Midbrain (tissue), 1 donor: Measurements from ENCODE around the gene ADAMTSL5.
"Not testable (repeated sequence)": the region's sequence is repeated elsewhere in the genome, so short reads cannot be mapped to it uniquely, and the experiment has no call there.

Source experiments
- DNase-seq: peaks from one replicate; lab custom pipeline; 2025; lab: John Stamatoyannopoulos, UW

The ADAMTSL5 gene

DNA sequence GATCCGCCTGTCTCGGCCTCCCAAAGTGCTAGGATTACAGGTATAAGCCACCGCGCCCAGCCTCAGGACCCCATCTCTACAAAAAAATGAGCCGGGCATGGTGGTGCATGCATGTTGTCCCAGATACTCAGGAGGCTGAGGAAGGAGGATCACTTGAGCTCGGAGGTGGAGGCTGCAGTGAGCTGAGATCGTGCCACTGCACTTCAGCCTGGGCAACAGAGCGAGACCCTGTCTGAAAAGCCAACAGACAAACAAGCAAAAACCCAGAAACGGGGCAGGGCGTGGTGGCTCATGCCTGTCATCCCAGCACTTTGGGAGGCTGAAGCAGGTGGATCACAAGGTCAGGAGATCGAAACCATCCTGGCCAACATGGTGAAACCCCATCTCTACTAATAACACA is 18.0 kb upstream of the ADAMTSL5 start:
- DNase-seq, result not testable (repeated sequence)

- no peak for DNase-seq
These were observed 16.6 kb upstream of the ADAMTSL5 start for GRCh38 chr19:1529430-1529816.

DNA sequence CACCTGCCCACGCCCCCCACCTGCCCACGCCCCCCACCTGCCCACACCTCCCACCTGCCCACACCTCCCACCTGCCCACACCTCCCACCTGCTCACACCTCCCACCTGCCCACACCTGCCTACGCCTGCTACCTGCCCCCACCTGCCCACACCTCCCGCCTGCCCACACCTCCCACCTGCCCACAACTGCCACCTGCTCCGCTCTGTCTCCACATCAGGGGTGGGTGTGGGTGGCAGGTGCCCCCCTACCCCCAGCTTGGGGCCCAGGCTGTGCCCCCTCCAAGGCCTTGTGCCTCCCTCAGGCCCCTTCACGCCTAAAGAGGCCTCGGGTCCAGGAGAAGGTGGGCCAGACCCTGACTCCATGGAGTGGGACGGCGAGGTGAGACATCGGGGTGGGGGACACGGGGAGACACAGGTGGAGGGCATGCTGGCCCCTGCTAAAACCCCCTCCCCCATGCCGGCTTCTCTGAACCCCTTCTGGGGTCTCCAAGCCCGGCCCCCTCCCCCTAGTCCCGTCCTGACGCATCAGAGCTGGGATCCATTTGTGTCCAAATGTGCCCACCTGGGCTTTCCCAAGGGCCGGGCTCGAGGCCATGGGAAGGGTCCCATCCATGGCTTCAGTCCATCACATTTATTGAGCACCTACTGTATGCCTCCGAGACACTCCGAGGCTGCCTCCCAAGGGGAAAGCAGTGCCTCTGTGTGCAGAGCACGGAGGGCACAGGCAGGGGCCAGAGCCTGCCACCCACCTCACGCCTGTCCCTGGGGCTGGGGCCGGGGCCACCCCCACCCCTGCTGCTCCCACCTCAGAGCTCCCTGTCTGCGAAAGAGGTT is 16.0 kb upstream of the ADAMTSL5 start:
- no peak for DNase-seq

GRCh38 chr19:1527650-1528309 is 15.0 kb upstream of the ADAMTSL5 start:
- DNase-seq, result no peak

GRCh38 chr19:1526979-1527649 is 14.3 kb upstream of the ADAMTSL5 start:
- DNase-seq, result no peak

DNA sequence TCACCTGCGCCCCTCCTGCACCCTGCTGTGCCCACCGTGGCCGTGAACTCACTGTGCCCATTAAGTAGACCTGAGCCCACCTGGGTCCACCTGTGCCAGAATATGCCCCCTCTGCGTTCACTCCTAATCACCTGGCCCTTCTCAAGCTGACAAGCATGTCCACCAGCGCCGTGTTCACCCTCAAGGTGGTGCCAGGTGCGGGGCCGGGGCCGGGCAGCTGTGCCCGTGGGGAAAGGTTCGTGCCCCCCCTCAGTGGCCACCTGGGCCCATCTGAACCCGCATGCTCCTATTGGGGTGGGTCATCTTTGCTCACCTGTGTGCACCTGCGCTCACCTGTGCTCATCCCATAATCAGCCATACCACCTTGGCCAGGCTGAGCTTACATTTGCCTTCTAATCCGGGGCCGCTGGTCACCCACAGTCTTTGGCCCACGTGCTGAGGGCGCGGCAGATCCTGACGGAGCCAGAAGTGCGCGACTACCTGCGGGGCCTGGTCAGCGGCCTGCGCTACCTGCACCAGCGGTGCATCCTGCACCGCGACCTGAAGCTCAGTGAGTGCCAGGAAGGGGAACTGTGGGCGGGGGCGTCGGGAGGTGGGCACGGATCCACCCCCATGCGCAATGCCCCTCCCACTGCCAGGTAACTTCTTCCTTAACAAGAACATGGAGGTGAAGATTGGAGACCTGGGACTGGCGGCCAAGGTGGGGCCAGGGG is 13.4 kb upstream of the ADAMTSL5 start:
- DNase-seq, result no peak

GRCh38 chr19:1525343-1525742 is 12.5 kb upstream of the ADAMTSL5 start:
- no peak for DNase-seq

DNA sequence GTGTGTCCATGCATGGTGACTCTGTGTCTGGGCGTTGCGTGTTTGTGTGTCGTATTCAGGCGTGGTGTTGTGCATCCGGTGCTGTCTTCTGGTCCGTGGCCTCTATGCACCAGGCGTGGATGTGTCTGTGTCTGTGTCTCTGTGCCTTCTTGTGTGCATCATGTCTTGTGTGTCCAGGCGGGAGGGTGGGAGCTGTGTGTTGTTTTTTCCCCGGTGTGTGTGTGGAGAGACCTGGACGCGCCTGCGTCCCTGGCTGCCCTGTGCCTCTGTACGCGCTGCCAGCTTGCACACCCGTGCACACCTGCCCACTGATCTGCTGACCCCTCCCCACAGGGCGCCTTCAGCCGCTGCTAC is 12.1 kb upstream of the ADAMTSL5 start:
- no peak for DNase-seq

DNA sequence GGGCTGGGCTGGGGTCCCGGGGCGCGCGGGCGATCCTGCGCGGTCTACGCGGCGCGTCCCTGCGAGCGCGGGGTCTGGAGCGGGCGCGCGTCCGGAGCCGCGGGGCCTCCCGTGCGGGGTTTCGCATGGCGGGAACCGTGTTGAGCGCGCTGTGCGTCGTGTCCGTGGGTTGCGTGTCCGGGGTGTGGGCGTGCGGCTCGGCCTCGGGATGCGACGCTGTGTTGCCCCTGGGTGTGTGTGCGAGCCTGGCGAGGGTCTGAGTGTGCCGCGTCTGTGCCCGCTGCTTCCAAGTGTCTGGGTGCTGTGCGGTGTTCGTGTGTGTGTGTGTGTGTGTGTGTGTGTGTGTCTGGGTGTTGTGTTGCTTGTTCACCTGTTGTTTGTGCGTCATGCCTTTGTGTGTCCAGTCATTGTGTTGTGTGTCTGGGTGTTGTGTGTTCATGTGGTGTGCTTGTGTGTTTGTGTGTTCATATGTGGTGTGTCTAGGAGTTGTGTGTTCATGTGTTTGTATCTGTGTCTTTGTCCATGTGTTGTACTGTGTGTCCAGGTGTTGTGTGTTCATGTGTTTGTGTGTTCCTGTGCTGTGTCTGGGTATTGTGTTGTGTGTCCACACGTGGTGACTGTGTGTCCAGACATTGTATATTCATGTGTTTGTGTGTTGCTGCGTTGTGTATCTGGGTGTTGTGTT is 11.6 kb upstream of the ADAMTSL5 start:
- DNase-seq, result no peak

GRCh38 chr19:1523412-1524286 is 10.8 kb upstream of the ADAMTSL5 start, which contains the start of gene PLK5:
PLK5 (plus strand) TSS chr19:1524077; CDS start chr19:1526997, 2,920 bp downstream.
- peak; percentile 27 for DNase-seq

DNA sequence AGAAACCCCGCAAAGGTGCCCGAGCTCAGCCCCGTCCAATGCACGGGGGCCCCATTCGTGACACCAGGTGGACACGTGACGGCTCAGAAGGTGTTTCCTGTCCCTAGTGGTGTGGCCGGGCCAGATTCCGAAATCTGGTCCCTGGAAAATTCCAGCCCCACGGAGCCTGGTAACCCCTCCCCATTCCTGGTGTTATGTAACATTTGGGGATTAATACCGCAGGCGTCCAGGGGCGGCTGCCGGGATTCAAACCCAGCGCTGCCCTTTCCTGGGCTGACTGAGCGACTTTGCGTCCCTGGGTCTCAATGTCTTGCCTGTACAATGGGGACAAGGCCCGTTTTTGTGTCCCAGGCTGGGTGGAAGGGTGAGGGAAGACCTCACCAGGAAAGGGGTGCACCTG is 10.0 kb upstream of the ADAMTSL5 start:
- DNase-seq, result peak; percentile 7

DNA sequence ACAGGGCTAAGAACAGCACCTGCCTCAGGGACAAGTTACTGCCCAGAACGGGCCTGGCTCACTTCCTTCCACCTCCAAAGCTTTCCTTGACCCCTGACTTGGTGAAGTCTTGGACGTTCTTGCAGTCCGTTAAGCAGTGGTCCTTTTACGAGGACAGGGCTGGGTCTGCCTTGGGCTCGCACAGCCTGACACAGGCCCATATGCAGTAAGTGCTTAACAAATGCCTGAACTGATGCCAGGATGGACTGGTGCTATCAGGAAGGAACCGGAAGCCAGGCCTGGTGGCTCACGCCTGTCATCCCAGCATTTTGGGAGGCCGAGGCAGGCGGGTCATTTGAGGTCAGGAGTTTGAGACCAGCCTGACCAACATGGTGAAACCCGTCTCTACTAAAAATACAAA is 9.2 kb upstream of the ADAMTSL5 start:
- DNase-seq, result no peak

- peak; percentile 79 for DNase-seq
These were observed 8.8 kb upstream of the ADAMTSL5 start for GRCh38 chr19:1521636-1522035.

- DNase-seq, result no peak
These were observed 7.5 kb upstream of the ADAMTSL5 start for GRCh38 chr19:1520203-1520780.

DNA sequence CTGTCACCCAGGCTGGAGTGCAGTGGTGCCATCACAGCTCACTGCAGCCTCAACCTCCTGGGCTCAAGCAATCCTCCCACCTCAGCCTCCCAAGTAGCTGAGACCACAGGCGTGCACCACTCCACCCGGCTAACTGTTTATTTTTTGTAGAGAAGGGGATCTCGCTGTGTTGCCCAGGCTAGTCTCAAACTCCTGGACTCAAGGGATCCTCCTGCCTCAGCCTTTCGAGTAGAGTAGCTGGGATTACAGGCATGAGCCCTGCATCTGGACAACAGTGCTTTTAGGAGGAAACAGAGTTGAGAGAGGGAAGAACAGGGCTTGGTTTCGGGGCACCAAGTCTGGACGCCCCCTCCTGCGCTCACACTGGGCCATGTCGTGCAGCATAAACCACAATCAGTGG is 7.0 kb upstream of the ADAMTSL5 start:
- DNase-seq, result not testable (repeated sequence)

GRCh38 chr19:1518471-1518870 is 5.7 kb upstream of the ADAMTSL5 start:
- DNase-seq, result no peak

GRCh38 chr19:1516395-1516753 is 3.6 kb upstream of the ADAMTSL5 start:
- DNase-seq, result no peak

DNA sequence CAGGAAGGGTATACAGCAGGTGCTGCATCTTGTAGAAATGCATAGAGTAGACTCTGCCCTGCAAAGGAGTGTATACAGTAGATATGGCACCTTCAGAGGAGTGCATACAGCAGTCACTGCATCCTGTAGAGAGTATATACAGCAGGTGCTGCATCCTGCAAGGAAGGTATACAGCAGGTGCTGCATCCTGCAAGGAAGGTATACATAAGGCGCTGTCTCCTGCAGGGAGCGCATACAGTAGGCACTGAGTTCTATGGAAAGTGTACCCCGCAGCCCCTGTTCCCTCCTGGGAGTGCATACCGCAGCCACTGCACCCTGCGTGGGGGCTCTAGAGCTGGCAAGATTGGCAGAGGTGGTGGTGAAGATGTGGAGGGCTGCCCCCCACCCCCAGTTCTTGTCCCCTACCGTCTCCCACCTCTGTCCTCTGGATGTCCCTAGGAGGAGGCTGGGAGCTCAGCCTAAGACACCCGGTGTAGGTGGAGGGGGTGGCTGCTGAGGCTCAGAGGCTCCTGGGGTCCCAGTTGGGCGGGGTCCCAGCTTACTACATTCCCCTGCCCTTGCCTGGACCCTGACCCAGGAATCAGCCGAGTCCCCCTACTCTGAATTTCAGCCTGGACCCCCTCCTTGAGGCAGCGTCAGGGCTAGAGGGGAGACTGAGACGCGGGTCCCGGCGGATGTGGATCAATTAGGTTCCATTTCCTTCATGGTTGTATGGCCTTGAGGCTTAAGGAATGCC is 2.3 kb upstream of the ADAMTSL5 start:
- DNase-seq, result no peak

GRCh38 chr19:1514295-1514661 is 1.5 kb upstream of the ADAMTSL5 start:
- no peak for DNase-seq
